C4-2B (cell line): ENCODE data around the gene TTC28.

Experiments
- CTCF ChIP-seq: fragments of 450-650 bp; conservative IDR thresholded peaks from 2 replicates; pipeline ENCODE4 v1.5.1; 2017; ENCODE audit warnings: mild to moderate bottlenecking
- ZFX ChIP-seq: fragments of 450-650 bp; IDR thresholded peaks from 2 replicates; pipeline ENCODE4 v1.6.1; 2017

DNA sequence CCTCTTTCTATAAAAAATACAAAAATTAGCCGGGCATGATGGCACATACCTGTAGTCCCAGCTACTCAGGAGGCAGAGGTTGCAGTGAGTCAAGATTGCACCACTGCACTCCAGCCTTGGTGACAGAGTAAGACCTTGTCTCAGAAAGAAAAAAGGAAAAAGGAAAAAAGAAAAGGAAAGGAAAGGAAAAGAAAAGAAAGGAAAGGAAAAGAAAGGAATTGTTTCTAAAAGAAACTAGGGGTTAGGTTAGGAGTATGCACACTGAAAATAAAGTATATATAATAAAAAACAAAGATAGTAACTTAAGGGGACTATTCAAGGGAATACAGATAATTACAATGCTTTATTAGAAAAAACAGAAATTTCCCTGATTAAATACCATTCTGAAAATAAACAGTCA lies 50.9 kb downstream of the TTC28 start:
- TF ChIP-seq CTCF (no peak), ZFX (no peak)
